SK-N-SH treated with all-trans-retinoic acid at 6 μM for 48 hours (cell line): ENCODE measurements around the gene CINP.

Experiments
- ESRRG ChIP-seq: fragments of 250-450 bp; sonication (Bioruptor Pico); IDR thresholded peaks from 2 replicates; pipeline ENCODE4 v1.6.1; 2021; ENCODE audit warnings: mild to moderate bottlenecking
- OSR1 ChIP-seq: fragments of 250-450 bp; sonication (Bioruptor Pico); IDR thresholded peaks from 2 replicates; pipeline ENCODE4 v1.8.0; 2022; ENCODE audit warnings: moderate library complexity, mild to moderate bottlenecking, inconsistent platforms
- POU6F1 ChIP-seq: fragments of 250-450 bp; sonication (Bioruptor Pico); IDR thresholded peaks from 2 replicates; pipeline ENCODE4 v1.8.0; 2021; ENCODE audit warnings: low read depth, mild to moderate bottlenecking, moderate library complexity, borderline replicate concordance
- SNAI2 ChIP-seq: fragments of 250-450 bp; sonication (Bioruptor Pico); IDR thresholded peaks from 2 replicates; pipeline ENCODE4 v1.5.0; 2020; ENCODE audit warnings: mild to moderate bottlenecking, moderate library complexity

DNA sequence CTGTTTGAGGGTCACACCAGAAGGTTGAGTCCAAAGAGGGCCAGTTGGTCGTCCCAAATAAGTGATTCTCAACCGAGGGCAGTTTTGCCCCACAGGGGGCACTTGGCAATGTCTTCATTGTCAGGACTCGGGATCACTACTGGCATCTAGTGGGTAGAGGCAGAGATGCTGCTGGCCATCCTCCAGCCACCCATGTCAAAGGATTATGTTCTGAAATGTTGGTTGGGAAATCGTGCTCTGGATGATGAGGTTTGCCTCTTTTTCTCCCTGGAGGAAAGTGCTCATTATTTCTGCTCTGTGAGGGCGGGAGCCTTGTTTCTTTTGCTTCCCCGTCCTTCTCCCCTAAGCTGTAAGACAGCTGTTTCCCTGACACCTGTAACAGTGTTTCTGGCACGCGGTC lies 39.6 kb downstream of the CINP start:
- no peak for TF ChIP-seq POU6F1
- no peak for TF ChIP-seq SNAI2
- no peak for TF ChIP-seq ESRRG (CRISPR knock-in tag)
- no peak for TF ChIP-seq OSR1
